Raji (cell line): Measurements from ENCODE around the gene OSTM1.

Experiments
- POLR2A ChIP-seq: IDR thresholded peaks from 2 replicates; pipeline ENCODE4 v1.6.1; 2011; ENCODE audit warnings: low read depth, low read length, control low read depth; ENCODE audit not compliant: insufficient read depth

OSTM1 gene

GRCh38 chr6:108113557-108114519 lies 39.3 kb upstream of the OSTM1 start:
- no peak for TF ChIP-seq POLR2A

- TF ChIP-seq POLR2A = no peak
Measured at GRCh38 chr6:108108374-108108773, 33.8 kb upstream of the OSTM1 start.

GRCh38 chr6:108107102-108107501 lies 32.6 kb upstream of the OSTM1 start:
- no peak for TF ChIP-seq POLR2A

GRCh38 chr6:108106694-108107093 lies 32.2 kb upstream of the OSTM1 start:
- TF ChIP-seq POLR2A = no peak

- no peak for TF ChIP-seq POLR2A
Measured at GRCh38 chr6:108106261-108106660, 31.7 kb upstream of the OSTM1 start.

- TF ChIP-seq POLR2A = no peak
Measured at GRCh38 chr6:108105571-108105970, 31.0 kb upstream of the OSTM1 start.

- TF ChIP-seq POLR2A = no peak
Measured at GRCh38 chr6:108102965-108103364, 28.4 kb upstream of the OSTM1 start.

GRCh38 chr6:108100003-108100402 lies 25.5 kb upstream of the OSTM1 start:
- no peak for TF ChIP-seq POLR2A

- no peak for TF ChIP-seq POLR2A
Measured at GRCh38 chr6:108097882-108098281, 23.3 kb upstream of the OSTM1 start.

GRCh38 chr6:108093781-108094300 lies 19.3 kb upstream of the OSTM1 start:
- no peak for TF ChIP-seq POLR2A

GRCh38 chr6:108091288-108091687 lies 16.7 kb upstream of the OSTM1 start:
- TF ChIP-seq POLR2A = no peak

- no peak for TF ChIP-seq POLR2A
Measured at GRCh38 chr6:108083349-108083748, 8.8 kb upstream of the OSTM1 start.

GRCh38 chr6:108082539-108082938 lies 8.0 kb upstream of the OSTM1 start:
- TF ChIP-seq POLR2A = no peak

GRCh38 chr6:108080010-108080780 lies 5.7 kb upstream of the OSTM1 start:
- no peak for TF ChIP-seq POLR2A

- TF ChIP-seq POLR2A = no peak
Measured at GRCh38 chr6:108078191-108078590, 3.6 kb upstream of the OSTM1 start.

GRCh38 chr6:108074057-108074358 lies 533 bp downstream of the OSTM1 start:
- TF ChIP-seq POLR2A = no peak
